GM18502 (cell line): ENCODE results near the gene FMN1.
"Not testable (repeated sequence)": the region's sequence is repeated elsewhere in the genome, so short reads cannot be mapped to it uniquely, and the experiment has no call there.

ENCODE experiments used
- ATAC-seq: cut with Tn5 transposase; IDR thresholded peaks from one replicate; pipeline ENCODE4 v1.9.1; 2021; ENCODE audit warnings: mild to moderate bottlenecking; ENCODE audit not compliant: unreplicated experiment, poor library complexity

Gene FMN1

DNA sequence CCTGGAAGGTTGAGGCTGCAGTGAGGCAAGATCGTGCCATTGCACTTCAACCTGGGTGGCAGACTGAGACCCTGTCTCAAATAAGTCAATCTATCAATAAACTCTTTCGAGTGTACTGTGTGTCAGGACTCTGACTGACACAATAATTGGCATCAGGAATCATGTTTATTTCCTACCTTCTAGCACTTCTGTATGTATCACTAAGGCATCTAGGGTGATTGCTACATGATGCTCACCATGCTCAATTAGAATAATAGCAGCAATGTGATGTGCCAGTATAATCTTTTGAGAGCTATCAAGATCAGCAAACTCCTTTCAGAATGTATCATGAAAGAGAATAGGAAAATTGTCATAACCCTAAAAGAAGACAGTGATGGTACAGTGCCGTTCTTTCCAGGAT is 95.3 kb downstream of the FMN1 start:
- ATAC-seq, result no peak

DNA sequence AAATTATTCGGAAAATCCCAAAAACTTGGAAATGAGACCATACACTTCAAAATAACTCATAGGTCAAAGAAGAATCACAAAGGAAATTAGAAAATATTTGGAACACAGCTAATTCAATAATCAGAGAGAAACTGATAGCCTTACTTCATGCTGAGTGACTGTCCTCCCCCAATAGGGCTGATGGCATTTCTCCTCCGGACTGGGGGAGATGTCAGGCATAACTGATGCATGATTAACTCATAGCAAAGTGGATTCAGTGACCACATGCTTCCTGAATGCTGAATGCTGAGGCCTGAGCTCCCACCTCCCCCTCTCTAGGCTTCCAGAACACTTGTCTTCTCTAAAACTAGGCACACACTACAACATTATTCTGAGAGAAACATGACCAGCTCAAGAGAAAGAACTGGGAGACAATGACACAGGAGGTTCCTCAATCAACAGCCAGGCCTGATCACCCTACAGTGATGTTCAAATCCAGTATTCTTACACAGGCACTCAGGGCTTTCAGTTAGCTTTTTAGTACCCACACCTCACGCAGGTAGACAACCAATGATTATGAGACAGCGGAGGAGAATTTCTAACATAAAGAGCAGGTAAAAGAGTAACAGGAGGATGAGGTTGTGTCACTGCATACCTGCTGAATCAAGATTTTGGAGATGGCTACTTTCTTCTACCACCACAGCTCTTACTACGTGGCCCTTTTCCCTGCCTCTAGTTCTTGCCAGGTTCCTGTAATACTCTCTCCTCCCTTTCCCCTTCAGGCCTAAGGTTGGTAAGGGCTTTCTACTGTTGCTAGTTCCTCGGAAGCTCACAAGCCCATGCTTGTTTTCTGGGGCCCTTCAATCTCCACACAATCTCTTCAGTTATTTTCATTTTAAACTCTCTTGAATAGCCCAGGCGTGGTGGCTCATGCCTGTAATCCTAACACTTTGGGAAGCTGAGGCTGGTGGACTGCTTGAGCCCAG is 96.1 kb downstream of the FMN1 start:
- ATAC-seq, result no peak

DNA sequence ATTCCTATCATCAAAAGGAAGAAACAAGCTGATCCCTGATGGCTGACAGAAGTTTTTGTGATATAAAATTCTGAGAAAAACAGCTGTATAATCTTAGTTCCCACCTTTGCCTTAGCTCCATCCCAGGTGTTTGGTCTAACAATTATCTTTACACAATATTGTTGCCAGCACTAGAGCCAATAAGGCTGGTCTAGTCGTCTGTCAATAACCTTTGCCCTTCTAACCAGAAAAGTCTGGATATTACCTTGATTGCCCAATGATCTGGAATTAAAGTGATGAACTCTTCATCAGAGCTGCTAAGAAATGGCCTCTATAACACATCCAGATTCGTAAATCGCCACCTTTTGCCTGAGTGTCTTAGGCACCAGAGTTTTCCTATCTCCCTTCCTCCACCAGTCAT is 98.4 kb downstream of the FMN1 start:
- ATAC-seq, result no peak

DNA sequence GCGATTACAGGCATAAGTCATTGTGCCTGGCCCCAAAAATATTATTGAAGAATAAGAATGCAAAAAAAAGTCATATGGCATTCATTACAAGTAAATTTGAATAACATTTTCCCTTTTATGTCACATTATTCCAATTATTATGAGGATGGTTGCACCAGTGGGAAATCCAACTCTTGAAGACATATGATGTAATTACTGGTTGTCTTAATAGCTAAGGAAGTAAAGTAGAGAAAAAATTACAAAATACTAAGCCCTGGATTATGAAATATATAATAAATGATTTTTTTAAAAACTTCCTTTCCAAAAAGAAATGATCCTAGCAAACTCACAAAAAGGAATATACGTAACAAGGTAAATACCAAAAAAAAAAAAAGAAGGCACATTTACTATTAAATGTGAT is 98.9 kb downstream of the FMN1 start:
- no peak for ATAC-seq

DNA sequence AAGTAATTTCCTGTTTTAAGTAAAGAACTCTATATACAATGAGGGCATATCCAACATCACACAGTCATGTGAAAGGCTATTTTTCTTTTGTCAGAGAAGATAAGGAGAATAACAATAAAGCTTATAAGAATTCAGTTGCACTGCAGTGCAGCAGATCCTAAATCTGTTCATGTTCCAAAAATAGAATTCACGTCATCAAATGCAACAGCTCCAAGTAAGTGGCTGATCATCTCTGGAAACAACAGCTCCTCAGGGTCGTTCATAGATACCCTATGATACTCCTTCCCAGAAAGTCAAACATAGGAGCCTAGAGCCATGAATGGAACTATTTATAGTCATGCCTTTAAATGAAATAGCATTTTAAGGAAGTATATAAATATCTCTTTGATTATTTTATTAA is 100.2 kb downstream of the FMN1 start:
- ATAC-seq, result no peak

DNA sequence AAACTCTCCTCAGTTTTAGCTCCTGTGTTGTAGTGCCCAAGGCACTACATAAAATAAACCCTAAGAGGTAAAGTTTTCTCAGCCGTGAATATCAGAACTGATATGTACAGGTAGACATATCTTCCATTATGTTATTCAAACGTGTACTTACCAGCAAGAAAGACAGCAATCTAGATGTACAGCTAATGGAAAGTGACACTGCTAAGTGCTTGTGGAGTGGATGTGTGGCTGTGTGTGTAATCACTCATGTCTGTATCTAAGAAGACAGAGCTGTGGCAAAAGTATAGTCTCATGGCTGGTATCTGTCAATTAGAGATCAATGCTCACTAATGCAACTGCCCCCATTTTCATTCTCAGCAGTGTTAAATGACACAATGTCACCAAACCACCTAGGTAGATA is 101.3 kb downstream of the FMN1 start:
- no peak for ATAC-seq

DNA sequence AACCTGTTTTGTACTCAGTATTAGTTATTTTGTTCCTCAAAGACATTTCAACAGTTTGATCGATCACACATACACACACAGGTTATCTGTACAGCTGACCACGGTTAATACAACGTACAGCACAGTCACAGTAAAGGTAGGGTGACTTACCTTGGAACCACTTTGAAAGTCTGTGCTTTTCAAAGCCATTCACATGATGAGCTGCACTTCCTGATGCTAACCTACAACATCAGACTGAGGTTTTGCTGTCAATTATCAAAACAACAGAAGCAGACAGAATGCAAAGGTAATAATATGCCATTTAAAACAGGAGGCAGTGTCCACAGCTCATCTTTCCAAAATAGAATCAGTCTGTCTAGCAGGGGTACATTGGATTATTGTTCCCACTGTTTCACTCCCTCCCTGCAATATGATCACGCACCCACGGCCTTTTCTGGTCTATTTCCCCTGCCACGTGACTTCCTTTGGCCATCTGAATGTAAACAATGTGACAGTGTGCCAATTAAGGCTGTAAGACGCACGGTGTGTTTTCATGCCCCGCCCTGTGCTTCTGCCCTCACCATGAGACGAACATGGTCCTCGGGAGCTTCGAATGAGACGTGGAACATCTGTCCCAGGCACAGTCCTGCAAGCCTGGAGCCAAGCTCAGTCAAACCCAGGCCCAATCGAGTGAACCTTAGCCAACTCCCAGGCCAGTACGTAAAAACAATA is 102.4 kb downstream of the FMN1 start:
- no peak for ATAC-seq

DNA sequence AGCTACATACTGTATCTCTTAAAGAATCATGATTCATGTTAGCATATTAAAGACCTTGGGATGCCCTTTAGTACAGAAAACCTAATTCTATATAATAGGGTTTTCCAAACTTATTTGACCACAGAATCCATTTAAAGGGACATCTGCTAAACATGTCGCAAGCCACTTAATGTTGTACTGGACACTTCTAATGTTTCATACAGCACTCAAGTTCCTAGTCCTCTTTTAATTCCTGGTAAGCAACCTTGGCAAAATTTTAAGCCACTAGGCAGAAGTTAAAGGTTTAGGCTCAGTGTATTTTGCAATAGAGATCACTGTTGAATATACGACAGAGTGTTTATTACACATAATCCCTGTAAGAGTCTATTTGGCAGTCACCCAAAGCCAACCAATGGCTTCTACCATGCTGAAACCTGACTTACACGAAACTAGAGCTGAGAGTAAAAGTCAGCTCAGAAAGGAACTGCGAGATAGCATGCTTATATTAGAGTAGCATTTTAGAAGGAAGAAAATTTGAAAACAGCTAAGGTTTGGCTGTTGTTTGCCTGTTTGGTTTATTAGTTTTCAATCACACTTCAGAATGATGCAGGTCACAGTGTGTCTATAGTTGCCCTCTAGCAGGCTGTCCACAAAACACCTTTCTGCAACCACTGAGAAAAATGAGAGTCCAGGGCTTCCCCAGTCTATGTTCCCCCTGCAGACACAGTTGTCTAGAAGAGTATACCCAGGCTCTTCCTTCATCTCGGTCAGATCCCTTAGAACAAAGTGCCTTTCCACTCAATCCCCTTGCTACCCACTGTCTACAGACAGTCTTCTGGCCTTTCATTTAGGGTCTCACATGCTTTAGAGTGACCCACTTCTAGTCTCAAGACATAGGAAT is 104.4 kb downstream of the FMN1 start:
- ATAC-seq, result no peak

DNA sequence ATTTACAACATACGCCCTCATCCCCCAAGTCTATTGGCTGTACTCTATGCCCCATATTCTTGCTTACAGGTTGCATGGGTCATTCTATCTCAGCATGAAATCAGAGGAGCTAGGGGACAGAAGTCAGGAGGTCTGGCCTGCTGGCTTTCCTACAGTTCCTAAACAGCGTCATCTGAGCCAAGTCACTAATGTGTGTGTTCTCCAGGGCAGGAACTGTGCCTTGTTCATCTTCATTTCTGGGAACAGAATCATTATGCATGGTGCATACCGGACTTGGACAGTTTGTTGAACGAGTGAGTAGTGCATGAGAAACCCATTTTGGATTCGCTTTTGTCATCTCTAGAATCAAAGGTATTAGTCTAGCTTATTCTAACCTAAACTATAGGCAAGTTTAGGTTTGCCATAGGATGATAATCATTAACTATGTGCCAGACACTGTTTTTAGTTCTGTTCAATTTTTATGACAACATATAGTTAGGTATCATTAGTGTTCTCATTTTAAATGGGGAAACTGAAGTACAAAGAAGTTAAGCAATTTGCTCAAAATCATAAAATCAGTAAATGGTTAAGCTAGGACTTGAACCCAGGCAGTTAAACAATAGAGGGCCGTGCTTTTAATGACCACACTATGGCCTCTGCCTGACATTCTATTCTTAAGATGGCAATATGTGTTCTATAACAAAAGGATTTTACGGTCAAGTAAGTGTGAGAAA is 105.2 kb downstream of the FMN1 start:
- no peak for ATAC-seq

DNA sequence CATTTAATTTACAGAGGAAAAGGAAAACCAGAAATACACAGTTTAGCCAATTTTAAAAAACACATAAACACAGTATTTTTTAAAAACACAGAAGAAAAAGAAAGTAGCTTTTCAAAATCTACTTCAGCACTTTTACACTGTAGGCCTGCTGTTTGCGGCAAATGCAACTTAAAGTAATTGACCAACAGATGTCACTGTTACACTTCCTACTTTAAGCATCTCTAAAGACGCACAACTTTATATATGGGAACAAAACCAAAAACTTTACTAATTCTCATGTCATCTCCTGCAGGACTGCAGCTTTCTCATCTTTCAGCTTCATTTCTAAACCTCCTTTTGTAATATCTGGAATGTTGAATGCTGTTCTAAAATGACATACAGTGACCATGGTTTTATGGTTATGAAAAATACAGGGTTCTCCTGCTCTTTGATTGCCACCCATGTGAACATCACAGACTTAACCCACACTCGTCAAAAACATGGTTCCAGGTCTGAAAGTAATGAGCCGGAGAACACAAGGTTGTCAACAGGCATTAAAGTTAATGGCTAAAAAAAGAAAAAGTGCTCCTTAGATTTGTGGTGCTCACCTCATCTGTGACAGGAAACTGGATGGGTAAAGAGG is 107.9 kb downstream of the FMN1 start:
- ATAC-seq, result no peak

DNA sequence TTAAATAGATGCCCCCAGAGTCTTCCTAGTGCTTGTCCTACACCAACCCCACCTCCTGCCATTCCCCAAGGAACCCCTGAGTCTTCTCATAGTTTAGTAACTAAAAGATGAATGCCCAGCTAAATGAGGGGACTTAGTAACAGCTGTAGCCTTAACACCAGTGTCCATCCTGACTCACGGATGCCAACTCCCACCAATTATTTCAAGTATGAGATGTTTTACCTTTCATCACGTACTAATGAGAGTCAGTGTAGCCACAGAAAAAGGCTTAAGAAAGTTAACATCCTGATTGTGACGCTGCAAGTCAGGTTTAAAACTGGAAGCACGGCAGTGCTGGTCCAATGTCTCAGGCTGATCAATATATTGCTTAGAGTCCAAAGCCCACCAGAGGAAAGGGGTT is 109.9 kb downstream of the FMN1 start:
- ATAC-seq, result no peak

DNA sequence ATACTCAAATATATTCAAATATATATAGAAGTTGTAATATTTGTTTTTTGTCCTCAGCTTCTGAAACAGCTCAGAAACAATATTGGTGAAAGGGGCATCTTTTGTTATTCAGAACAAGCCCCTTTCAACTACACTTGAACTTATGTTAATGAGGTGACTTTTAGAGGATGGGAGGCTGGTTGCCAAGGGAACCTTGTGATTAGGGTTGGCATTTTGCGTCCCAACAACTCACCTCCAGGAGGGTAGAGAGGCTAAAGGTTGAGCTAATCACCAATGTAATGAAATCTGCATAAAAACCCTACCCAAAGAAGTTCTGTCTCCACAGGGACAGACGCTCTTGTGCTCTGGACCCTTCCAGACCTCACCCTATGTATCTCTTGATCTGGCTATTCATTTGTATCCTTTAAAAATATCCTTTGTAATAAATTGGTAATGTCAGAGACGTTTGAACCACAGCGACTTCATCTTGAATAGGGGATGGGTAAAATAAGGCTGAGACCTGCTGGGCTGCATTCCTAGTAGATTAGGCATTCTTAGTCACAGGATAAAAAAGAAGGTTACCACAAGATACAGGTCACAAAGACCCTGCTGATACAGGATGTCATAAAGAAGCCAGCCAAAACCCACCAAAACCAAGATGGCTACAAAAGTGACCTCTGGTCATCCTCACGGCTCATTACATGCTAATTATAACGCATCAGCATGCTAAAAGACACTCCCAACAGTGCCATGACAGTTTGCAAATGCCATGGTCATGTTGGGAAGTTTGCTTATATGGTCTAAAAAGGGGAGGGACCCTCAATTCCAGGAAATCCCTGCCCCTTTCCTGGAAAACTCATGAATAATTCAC is 111.1 kb downstream of the FMN1 start:
- ATAC-seq, result no peak

DNA sequence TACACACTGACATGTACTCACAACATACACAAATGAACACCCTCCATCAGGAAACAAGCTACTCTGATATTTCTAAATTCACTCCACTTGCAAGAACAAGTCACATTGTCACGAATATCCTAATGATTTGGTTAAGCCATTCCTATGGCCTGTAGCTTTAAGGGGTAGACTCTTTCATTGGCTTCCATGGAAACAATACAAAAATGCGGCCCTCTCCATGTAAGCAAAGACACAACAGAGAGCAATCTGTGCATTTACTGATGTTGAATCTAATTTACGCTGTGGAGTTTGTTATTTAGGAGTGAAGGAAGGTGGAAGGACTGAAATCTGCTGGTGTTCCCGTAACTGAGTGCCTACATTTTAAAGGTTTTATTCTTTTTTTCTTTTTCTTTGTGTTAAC is 114.5 kb downstream of the FMN1 start:
- no peak for ATAC-seq

DNA sequence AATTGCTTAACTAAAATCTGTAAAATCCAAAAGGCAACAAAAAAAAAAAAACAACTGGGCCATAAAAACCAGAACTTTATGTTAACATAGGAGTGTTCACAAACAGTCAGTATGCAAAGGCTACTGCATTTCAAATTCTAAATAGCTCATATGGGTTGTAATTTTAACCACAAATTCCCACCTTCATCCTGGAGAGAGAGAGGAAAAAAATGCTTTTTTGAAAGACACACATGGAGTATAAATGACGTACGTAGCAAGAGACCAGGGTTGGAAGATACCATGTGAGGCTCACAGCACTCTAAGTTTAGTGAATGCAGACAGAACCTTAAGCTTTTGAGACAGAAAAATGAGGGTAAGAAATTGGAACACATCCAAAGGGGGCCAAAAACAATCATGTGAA is 115.9 kb downstream of the FMN1 start:
- no peak for ATAC-seq

DNA sequence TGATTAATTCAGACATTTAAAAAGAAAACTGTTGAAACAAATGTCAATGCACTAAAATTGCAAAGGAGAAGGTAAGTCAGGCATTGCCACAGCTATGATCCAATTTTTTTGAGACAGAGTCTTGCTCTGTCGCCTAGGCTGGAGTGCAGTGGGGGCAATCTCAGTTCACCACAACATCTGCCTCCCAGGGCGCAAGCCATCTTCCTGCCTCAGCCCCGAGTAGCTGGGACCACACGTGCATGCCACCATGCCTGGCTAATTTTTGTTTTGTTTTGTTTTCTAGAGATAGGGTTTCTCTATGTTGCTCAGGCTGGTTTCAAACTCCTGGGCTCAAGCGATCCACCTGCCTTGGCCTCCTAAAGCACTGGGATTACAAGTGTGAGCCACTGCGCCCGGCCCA is 117.6 kb downstream of the FMN1 start:
- ATAC-seq, result no peak

DNA sequence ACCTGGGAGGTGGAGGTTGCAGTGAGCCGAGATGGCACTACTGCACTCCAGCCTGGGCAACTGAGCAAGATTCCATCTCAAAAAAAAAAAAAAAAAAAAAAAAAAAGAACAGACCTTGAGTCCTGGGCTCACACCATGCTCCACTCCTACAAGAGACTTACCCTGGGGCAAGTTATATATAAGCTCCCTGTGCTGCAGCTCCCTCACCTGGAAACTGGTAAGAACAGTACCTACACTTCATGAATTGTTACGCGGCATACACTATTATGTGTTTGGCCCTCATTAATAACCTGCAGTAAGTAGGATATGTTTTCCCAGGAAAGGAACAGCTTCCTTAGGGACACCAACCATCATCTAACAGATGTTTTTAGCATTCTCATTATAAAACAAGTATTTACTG is 119.6 kb downstream of the FMN1 start:
- no peak for ATAC-seq

DNA sequence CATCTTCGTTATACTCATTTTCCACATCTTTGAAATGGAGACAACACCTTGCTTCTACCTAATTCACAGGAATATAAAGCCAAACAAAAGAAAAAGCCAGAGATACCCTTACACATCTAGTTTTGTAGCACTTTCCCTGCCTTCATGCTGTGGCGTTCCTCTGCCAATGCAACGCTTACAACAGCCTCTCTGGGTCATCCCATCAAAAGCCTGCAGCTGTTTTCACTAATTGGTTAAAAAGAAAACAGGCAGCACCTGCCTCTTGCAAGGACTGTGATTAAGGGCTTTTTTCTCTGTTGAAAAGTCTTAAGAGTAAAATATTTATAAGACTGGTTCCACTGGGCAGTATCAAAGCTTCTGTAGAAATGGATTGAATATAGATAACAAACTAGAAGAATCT is 120.3 kb downstream of the FMN1 start:
- no peak for ATAC-seq

DNA sequence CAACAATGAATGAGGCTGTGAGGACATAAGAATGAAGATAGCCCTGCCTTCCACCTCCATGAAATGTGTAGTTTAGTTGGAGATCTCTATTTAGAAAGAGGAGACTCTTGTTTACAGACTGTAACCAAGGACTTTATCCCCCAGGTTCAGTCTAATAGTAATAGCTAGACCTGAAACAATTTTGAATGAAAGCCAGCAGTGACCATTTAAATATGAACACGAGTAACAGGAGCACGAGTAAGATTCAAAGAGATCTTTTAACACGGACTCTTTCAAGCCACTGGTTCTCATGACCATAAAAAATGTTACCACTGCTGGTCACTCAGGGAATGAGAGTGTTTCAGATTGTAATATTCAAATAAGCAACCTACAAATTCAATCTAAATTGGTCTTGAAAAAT is 123.1 kb downstream of the FMN1 start:
- no peak for ATAC-seq

DNA sequence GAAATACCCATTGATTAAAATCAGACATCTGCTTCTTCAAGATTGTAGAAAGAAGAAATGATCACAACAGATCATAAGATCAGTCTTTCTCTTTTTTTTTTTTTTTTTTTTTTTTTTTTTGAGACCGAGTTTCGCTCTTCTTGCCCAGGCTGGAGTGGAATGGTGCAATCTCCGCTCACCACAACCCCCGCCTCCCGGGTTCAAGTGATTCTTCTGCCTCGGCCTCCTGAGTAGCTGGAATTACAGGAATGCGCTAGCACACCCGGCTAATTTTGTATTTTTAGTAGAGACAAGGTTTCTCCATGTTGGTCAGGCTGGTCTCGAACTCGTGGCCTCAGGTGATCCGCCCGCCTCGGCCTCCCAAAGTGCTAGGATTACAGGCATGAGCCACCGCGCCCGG is 124.6 kb downstream of the FMN1 start:
- not testable (repeated sequence) for ATAC-seq
